GM23338 (cell line): ENCODE results near the gene CRBN. TPM values are rescaled to one million over a fixed set of nuclear protein-coding genes. Genes with fewer than 3 reads are reported as not detected.

Source experiments
- ATAC-seq: fragments of 200-7000 bp; cut with Tn5 transposase; 3 replicates; pipeline ENCODE4 v1.9.1; 2020
- DNase-seq: peaks from one replicate; pipeline ENCODE4 v3.0.0-alpha.2; 2015; ENCODE audit warnings: low spot score
- H2AFZ ChIP-seq: fragments of 200-600 bp; sonication (generic); 2 replicates; pipeline ENCODE4 v1.8.0; 2016; ENCODE audit warnings: antibody characterized with exemption, mild to moderate bottlenecking, moderate library complexity
- H3F3A ChIP-seq: fragments of 200-600 bp; sonication (generic); replicated peaks from 2 replicates; pipeline ENCODE4 v1.8.0; 2017; ENCODE audit warnings: antibody characterized with exemption, mixed run types, low read depth
- H3K27ac ChIP-seq: fragments of 200-600 bp; sonication (generic); 2 replicates; pipeline ENCODE4 v1.6.1; 2016; ENCODE audit warnings: low read depth
- H3K27me3 ChIP-seq: fragments of 200-600 bp; sonication (generic); 2 replicates; pipeline ENCODE4 v1.8.0; 2016; ENCODE audit warnings: mild to moderate bottlenecking, mixed run types, moderate library complexity; ENCODE audit not compliant: insufficient read depth
- H3K36me3 ChIP-seq: fragments of 200-600 bp; sonication (generic); 2 replicates; pipeline ENCODE4 v1.8.0; 2016; ENCODE audit warnings: mild to moderate bottlenecking; ENCODE audit not compliant: insufficient read depth
- H3K4me1 ChIP-seq: fragments of 200-600 bp; sonication (generic); 2 replicates; pipeline ENCODE4 v1.8.0; 2016; ENCODE audit warnings: mild to moderate bottlenecking, moderate library complexity; ENCODE audit not compliant: insufficient read depth
- H3K4me2 ChIP-seq: fragments of 200-600 bp; sonication (generic); 2 replicates; pipeline ENCODE4 v1.7.1; 2017; ENCODE audit warnings: mixed run types
- H3K4me3 ChIP-seq: fragments of 200-600 bp; sonication (generic); 2 replicates; pipeline ENCODE4 v1.6.1; 2016; ENCODE audit warnings: mixed run types
- H3K79me2 ChIP-seq: fragments of 200-600 bp; sonication (generic); replicated peaks from 2 replicates; pipeline ENCODE4 v1.8.0; 2017; ENCODE audit warnings: mild to moderate bottlenecking; ENCODE audit not compliant: insufficient read depth
- H3K9me2 ChIP-seq: fragments of 200-600 bp; sonication (generic); 2 replicates; pipeline ENCODE4 v1.8.0; 2017; ENCODE audit not compliant: insufficient read depth
- H4K20me1 ChIP-seq: fragments of 200-600 bp; sonication (generic); replicated peaks from 2 replicates; pipeline ENCODE4 v1.8.0; 2017; ENCODE audit warnings: mild to moderate bottlenecking; ENCODE audit not compliant: insufficient read depth
- H3K27ac Mint-ChIP-seq: 2 replicates; pipeline ENCODE4 v1.8.0; 2020; ENCODE audit warnings: inconsistent platforms, mild to moderate bottlenecking, moderate library complexity, mixed read lengths
- H3K27me3 Mint-ChIP-seq: 3 replicates; pipeline ENCODE4 v1.8.0; 2022; ENCODE audit warnings: low read depth, mild to moderate bottlenecking, moderate library complexity, mixed read lengths, inconsistent platforms; ENCODE audit not compliant: insufficient read depth, poor library complexity
- H3K36me3 Mint-ChIP-seq: 3 replicates; pipeline ENCODE4 v1.8.0; 2021; ENCODE audit warnings: low read depth, mild to moderate bottlenecking, inconsistent platforms, moderate library complexity, mixed read lengths
- H3K4me1 Mint-ChIP-seq: 3 replicates; pipeline ENCODE4 v1.8.0; 2020; ENCODE audit warnings: mild to moderate bottlenecking, inconsistent platforms, mixed read lengths
- H3K4me3 Mint-ChIP-seq: 3 replicates; pipeline ENCODE4 v1.8.0; 2021; ENCODE audit warnings: moderate library complexity, mild to moderate bottlenecking, inconsistent platforms, mixed read lengths
- H3K9me3 Mint-ChIP-seq: 3 replicates; pipeline ENCODE4 v1.8.0; 2020; ENCODE audit warnings: moderate library complexity, mild to moderate bottlenecking, inconsistent platforms, mixed read lengths
- CREB1 ChIP-seq: fragments of 250-450 bp; sonication (Bioruptor Pico); IDR thresholded peaks from 2 replicates; pipeline ENCODE4 v1.5.0; 2020; ENCODE audit warnings: low read depth, mild to moderate bottlenecking, moderate library complexity
- EZH2 ChIP-seq: fragments of 200-600 bp; sonication (generic); IDR thresholded peaks from one replicate; pipeline ENCODE4 v1.8.0; 2017; ENCODE audit warnings: antibody characterized with exemption, mild to moderate bottlenecking, low read depth; ENCODE audit not compliant: unreplicated experiment
- NANOG ChIP-seq: IDR thresholded peaks from 2 replicates; pipeline ENCODE4 v1.6.1; 2016; ENCODE audit warnings: antibody characterized with exemption, borderline replicate concordance
- POLR2AphosphoS5 ChIP-seq: IDR thresholded peaks from 2 replicates; pipeline ENCODE4 v1.6.1; 2016; ENCODE audit warnings: antibody characterized with exemption, low read depth
- STAT1 ChIP-seq: IDR thresholded peaks from one replicate; pipeline ENCODE4 v1.6.1; 2016; ENCODE audit warnings: antibody characterized with exemption; ENCODE audit not compliant: unreplicated experiment
- ZNF114 ChIP-seq: fragments of 250-450 bp; sonication (Bioruptor Pico); IDR thresholded peaks from 2 replicates; pipeline ENCODE4 v1.5.0; 2020; ENCODE audit warnings: mild to moderate bottlenecking, moderate library complexity
- ZNF331 ChIP-seq: fragments of 250-450 bp; sonication (Bioruptor Pico); IDR thresholded peaks from 2 replicates; pipeline ENCODE4 v1.5.0; 2020; ENCODE audit warnings: low read depth, mild to moderate bottlenecking, moderate library complexity
- long read RNA-seq: library from polyadenylated mRNA; unstranded; transcript quantifications from one replicate; pipeline ENCODE4 v2.0.0, GENCODE V29; 2020; ENCODE audit not compliant: unreplicated experiment
- polyA plus RNA-seq: library from polyadenylated mRNA; unstranded; fragments of >200 nt; fragmentation: Nextera tagmentation; extraction: Ambion mirVana; gene quantifications from 2 replicates; pipeline ENCODE4 v1.2.1, GENCODE V29; 2016
- total RNA-seq: library from RNA; depleted of rRNA; stranded (reverse); fragments of >200 nt; shearing (Covaris generic); gene quantifications from 2 replicates; pipeline ENCODE4 v1.2.3, GENCODE V29; 2014; rRNA removed
- TF ChIP-seq, protein P1 (sequence below): fragments of 250-450 bp; sonication (Bioruptor Pico); IDR thresholded peaks from 2 replicates; pipeline ENCODE4 v1.5.0; 2020; ENCODE audit warnings: mild to moderate bottlenecking, moderate library complexity
- TF ChIP-seq, protein P2 (sequence below): IDR thresholded peaks from 2 replicates; pipeline ENCODE4 v1.6.1; 2016; ENCODE audit warnings: antibody characterized with exemption
- TF ChIP-seq, protein P3 (sequence below): IDR thresholded peaks from one replicate; pipeline ENCODE4 v1.6.1; 2018; ENCODE audit warnings: antibody characterized with exemption; ENCODE audit not compliant: unreplicated experiment
- TF ChIP-seq, protein P4 (sequence below), 2 experiments: fragments of 200-600 bp in 1 of 2; sonication (generic) in 1 of 2; conservative IDR thresholded peaks; 2 replicates each; pipeline versions ENCODE4 v1.5.1 to v1.6.1; 2016 to 2017; ENCODE audit warnings: antibody characterized with exemption in 2 of 2, low read depth in 2 of 2, mild to moderate bottlenecking in 2 of 2, moderate library complexity in 1 of 2

The CRBN gene
- total RNA-seq (32.6 and 33.6 TPM in 2 replicates), polyA plus RNA-seq (29.9 and 41.7 TPM in 2 replicates)
- long read RNA-seq, transcript CRBN-201 (11 exons, 2,206 nt): major isoform, 16 of 27 reads
- long read RNA-seq, partial matches to known transcripts: 7 of 27 reads
- long read RNA-seq, other reads (novel, unspliced or antisense): 1 of 27 reads

DNA sequence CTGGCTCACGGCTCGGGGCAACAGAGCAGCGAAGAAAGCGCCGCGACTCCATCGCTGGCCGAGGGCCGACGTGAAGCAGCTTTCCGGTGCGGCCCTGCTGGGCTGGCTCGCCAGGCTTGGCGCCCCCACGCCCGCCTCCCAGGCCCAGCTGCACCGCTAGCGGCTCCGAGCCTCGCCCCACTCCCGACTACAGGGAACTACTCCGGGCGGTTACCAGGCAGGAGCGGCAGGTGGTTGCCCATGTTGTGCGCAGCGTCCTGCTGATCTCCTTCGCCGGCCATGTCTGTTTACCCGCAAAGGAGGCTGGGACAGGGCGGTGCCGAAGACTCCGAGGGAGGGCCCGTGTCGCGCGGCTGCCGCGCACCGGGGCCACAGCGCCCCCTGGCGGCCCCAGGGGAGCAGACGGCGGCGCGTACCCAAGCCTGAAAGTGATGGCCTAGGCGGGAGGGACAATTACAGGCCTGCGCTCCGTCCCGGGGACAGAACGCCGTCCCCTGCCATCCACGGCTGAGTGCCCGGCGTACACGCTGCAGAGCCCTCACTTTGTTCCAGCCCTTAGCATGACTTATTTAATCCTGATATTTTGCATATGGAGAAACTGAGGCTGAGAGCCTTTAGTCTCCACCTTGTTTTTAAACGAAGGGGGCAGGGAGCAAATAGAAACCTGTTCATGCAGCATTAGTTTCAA is at the start of gene CRBN:
Gene CRBN, minus strand, starts transcription at position 285 of the 688 bp plus-strand sequence. Its CDS starts 4 bp downstream, at position 281.
- TF ChIP-seq, protein P1, sequence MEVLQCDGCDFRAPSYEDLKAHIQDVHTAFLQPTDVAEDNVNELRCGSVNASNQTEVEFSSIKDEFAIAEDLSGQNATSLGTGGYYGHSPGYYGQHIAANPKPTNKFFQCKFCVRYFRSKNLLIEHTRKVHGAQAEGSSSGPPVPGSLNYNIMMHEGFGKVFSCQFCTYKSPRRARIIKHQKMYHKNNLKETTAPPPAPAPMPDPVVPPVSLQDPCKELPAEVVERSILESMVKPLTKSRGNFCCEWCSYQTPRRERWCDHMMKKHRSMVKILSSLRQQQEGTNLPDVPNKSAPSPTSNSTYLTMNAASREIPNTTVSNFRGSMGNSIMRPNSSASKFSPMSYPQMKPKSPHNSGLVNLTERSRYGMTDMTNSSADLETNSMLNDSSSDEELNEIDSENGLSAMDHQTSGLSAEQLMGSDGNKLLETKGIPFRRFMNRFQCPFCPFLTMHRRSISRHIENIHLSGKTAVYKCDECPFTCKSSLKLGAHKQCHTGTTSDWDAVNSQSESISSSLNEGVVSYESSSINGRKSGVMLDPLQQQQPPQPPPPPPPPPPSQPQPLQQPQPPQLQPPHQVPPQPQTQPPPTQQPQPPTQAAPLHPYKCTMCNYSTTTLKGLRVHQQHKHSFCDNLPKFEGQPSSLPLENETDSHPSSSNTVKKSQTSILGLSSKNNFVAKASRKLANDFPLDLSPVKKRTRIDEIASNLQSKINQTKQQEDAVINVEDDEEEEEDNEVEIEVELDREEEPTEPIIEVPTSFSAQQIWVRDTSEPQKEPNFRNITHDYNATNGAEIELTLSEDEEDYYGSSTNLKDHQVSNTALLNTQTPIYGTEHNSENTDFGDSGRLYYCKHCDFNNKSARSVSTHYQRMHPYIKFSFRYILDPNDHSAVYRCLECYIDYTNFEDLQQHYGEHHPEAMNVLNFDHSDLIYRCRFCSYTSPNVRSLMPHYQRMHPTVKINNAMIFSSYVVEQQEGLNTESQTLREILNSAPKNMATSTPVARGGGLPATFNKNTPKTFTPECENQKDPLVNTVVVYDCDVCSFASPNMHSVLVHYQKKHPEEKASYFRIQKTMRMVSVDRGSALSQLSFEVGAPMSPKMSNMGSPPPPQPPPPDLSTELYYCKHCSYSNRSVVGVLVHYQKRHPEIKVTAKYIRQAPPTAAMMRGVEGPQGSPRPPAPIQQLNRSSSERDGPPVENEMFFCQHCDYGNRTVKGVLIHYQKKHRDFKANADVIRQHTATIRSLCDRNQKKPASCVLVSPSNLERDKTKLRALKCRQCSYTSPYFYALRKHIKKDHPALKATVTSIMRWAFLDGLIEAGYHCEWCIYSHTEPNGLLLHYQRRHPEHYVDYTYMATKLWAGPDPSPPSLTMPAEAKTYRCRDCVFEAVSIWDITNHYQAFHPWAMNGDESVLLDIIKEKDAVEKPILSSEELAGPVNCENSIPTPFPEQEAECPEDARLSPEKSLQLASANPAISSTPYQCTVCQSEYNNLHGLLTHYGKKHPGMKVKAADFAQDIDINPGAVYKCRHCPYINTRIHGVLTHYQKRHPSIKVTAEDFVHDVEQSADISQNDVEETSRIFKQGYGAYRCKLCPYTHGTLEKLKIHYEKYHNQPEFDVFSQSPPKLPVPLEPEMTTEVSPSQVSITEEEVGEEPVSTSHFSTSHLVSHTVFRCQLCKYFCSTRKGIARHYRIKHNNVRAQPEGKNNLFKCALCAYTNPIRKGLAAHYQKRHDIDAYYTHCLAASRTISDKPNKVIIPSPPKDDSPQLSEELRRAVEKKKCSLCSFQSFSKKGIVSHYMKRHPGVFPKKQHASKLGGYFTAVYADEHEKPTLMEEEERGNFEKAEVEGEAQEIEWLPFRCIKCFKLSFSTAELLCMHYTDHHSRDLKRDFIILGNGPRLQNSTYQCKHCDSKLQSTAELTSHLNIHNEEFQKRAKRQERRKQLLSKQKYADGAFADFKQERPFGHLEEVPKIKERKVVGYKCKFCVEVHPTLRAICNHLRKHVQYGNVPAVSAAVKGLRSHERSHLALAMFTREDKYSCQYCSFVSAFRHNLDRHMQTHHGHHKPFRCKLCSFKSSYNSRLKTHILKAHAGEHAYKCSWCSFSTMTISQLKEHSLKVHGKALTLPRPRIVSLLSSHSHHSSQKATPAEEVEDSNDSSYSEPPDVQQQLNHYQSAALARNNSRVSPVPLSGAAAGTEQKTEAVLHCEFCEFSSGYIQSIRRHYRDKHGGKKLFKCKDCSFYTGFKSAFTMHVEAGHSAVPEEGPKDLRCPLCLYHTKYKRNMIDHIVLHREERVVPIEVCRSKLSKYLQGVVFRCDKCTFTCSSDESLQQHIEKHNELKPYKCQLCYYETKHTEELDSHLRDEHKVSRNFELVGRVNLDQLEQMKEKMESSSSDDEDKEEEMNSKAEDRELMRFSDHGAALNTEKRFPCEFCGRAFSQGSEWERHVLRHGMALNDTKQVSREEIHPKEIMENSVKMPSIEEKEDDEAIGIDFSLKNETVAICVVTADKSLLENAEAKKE (CRISPR knock-in tag): no peak
- TF ChIP-seq NANOG: no peak
- TF ChIP-seq, protein P2, sequence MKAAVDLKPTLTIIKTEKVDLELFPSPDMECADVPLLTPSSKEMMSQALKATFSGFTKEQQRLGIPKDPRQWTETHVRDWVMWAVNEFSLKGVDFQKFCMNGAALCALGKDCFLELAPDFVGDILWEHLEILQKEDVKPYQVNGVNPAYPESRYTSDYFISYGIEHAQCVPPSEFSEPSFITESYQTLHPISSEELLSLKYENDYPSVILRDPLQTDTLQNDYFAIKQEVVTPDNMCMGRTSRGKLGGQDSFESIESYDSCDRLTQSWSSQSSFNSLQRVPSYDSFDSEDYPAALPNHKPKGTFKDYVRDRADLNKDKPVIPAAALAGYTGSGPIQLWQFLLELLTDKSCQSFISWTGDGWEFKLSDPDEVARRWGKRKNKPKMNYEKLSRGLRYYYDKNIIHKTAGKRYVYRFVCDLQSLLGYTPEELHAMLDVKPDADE: peak; percentile 75
- TF ChIP-seq ZNF114: no peak
- no peak for TF ChIP-seq EZH2
- no peak for TF ChIP-seq ZNF331 (CRISPR knock-in tag)
- no peak for TF ChIP-seq STAT1
- TF ChIP-seq, protein P3, sequence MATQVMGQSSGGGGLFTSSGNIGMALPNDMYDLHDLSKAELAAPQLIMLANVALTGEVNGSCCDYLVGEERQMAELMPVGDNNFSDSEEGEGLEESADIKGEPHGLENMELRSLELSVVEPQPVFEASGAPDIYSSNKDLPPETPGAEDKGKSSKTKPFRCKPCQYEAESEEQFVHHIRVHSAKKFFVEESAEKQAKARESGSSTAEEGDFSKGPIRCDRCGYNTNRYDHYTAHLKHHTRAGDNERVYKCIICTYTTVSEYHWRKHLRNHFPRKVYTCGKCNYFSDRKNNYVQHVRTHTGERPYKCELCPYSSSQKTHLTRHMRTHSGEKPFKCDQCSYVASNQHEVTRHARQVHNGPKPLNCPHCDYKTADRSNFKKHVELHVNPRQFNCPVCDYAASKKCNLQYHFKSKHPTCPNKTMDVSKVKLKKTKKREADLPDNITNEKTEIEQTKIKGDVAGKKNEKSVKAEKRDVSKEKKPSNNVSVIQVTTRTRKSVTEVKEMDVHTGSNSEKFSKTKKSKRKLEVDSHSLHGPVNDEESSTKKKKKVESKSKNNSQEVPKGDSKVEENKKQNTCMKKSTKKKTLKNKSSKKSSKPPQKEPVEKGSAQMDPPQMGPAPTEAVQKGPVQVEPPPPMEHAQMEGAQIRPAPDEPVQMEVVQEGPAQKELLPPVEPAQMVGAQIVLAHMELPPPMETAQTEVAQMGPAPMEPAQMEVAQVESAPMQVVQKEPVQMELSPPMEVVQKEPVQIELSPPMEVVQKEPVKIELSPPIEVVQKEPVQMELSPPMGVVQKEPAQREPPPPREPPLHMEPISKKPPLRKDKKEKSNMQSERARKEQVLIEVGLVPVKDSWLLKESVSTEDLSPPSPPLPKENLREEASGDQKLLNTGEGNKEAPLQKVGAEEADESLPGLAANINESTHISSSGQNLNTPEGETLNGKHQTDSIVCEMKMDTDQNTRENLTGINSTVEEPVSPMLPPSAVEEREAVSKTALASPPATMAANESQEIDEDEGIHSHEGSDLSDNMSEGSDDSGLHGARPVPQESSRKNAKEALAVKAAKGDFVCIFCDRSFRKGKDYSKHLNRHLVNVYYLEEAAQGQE: no peak
- peak; percentile 88 for TF ChIP-seq POLR2AphosphoS5
- TF ChIP-seq, protein P4, sequence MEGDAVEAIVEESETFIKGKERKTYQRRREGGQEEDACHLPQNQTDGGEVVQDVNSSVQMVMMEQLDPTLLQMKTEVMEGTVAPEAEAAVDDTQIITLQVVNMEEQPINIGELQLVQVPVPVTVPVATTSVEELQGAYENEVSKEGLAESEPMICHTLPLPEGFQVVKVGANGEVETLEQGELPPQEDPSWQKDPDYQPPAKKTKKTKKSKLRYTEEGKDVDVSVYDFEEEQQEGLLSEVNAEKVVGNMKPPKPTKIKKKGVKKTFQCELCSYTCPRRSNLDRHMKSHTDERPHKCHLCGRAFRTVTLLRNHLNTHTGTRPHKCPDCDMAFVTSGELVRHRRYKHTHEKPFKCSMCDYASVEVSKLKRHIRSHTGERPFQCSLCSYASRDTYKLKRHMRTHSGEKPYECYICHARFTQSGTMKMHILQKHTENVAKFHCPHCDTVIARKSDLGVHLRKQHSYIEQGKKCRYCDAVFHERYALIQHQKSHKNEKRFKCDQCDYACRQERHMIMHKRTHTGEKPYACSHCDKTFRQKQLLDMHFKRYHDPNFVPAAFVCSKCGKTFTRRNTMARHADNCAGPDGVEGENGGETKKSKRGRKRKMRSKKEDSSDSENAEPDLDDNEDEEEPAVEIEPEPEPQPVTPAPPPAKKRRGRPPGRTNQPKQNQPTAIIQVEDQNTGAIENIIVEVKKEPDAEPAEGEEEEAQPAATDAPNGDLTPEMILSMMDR (conservative IDR thresholded peaks at IDR 0.05; ENCODE audit: low read depth in 2 of 2): peak; percentile 89 to 94
- TF ChIP-seq CREB1: peak; percentile 49
- no peaks in the 10 kb centered on the region for H3K36me3 ChIP-seq
- no peaks in the 10 kb centered on the region for H3F3A ChIP-seq
- H3K4me1 Mint-ChIP-seq: peaks cover 9% of the 10 kb centered on the region
- no peaks in the 10 kb centered on the region for H3K27me3 ChIP-seq
- peaks cover 21% of the 10 kb centered on the region for H3K9me3 Mint-ChIP-seq
- H3K4me2 ChIP-seq: peak within 1 kb of the TSS; percentile 86
- DNase-seq (peak; percentile 89), ATAC-seq (peak; percentile 100)
- H3K4me3 ChIP-seq: peak within 1 kb of the TSS; percentile 81
- H3K27ac Mint-ChIP-seq: peak within 1 kb of the TSS; percentile 83; the same call in 1 of the 2 replicates
- H3K9me2 ChIP-seq: no peaks in the 10 kb centered on the region
- H2AFZ ChIP-seq: peak within 1 kb of the TSS; percentile 97
- H3K27ac ChIP-seq: no peak within 1 kb of the TSS
- peaks cover 2% of the 10 kb centered on the region for H3K27me3 Mint-ChIP-seq
- peak within 1 kb of the TSS; percentile 96 for H3K4me3 Mint-ChIP-seq
- H4K20me1 ChIP-seq: peaks cover 7% of the 10 kb centered on the region
- H3K36me3 Mint-ChIP-seq: peaks cover 6% of the 10 kb centered on the region; the same call in 2 of the 3 replicates
- peaks cover 42% of the 10 kb centered on the region for H3K79me2 ChIP-seq
- peaks cover 7% of the 10 kb centered on the region; the same call in 1 of the 2 replicates for H3K4me1 ChIP-seq
